ENCODE measurements around the gene CYGB.

CYGB gene

DNA sequence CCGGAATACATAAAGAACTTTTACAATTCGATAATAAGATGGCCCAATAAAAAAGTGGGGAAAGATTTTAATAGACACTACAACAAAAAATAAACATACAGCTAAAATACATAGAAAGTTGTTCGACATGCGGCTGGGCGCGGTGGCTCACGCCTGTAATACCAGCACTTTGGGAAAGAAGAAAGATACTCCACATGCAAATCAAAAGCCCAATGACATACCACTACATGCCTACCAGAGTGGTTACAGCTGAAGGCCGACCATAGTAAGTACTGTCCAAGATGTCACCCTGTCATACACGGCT lies 11.7 kb upstream of the CYGB start:
- no peak for DNase-seq

DNA sequence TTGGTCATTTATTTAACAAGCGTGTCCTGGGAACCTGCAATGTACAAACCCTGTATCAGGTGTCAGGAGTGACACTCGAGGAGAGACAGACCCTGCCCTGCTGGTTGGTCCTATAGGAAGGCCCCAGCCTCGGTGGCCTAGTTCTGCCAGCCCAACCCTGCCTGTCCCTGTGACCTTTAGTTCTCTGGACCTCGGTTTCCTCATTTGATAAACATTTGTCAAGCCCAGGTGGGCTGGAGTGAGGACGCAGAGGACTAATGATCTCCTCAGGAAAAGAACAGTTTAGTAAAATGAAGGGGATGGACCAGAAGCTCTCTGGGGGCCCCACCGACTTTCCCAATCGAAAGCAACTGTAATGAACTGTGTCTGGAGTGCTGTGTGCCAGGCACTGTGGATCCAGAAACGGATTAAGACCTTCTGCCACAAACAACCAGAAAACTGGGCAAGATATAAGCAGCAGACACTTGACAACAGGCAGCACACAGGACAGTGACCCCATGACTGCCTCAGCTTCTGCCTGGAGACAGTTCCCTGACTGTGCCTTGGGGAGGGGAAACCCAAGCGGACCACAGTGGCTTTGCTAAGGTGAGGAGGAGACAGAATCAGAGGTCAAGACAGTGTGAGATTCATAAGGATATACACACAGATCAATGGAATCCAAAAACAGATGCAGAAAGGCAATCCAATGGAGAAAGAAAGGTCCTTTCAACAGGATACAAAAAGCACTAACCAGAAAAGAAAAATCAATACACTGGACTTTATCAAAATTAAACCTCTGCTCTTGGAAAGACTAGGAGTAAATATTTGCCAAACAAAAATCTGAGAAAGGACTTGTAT lies 11.1 kb upstream of the CYGB start:
- no peak for DNase-seq

DNA sequence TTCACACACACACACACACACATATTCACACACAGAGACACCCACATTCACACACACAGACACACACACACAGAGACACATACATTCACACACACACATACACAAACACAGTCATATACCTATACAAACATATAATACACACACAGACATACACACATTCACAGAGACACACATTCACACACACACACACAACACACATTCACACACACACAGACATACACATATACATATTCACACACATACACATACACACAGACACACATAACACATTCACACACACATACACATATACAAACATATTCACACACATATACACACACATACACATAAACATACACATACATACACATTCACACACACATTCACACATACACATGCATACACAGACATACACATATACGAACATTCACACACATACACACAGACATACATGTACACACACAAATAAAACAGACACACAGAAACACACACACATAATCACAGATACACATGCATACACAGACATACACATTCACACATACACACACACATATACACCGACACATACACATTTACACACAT lies 10.2 kb upstream of the CYGB start:
- no peak for DNase-seq

DNA sequence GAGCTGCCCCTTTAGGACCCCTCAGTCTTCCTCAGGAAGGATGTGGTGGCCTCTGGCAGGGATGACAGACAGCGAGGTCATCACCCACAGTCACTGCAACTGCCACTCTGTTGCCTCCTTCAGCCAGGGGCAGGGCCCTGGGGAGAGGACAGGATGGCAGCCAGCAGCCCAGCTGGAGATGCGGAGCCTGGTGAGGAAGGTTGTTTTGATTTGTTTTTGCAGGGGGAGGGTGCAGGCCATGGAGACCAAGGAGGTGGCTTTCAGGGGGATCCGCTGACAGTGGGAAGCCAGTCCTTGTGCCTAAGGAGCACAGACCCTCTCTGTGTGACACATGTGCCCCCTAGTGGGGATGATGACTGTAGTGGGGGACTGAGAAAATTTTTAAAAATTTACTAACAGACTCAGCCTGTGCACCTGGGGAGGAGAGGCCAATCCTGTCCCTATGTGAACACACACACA lies 9.7 kb upstream of the CYGB start:
- peak in 1 of 2 experiments; percentile 48 for DNase-seq

DNA sequence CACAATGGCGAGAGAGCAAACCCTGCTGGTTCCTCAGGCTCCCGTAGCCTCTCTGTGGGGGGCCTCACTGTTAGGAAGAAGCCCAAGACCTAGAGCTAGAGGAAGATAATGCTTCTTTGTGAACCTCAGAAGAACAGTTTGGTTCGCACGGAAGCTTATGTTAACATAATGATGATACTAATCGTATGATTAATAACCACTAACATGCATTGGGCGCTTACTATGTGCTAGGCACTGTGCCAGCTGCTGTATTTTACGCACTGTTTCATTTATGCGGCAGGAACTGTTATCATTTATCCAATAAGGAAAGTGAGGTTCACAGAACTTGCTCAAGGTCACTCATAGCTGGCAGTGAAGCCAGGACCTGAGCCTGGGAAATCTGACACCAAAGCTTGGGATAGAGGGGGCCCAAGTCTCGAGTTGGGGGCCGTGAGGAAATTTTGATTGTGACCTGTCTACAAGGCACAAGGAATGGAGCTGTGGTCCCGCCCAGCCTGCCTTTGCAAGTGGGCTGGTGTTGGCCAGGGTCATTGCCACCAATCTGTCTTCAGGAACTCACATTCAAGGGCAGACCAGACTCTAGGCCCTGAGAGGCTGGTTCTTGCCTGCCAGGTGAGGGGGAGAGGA lies 9.2 kb upstream of the CYGB start:
- no peak for DNase-seq

DNA sequence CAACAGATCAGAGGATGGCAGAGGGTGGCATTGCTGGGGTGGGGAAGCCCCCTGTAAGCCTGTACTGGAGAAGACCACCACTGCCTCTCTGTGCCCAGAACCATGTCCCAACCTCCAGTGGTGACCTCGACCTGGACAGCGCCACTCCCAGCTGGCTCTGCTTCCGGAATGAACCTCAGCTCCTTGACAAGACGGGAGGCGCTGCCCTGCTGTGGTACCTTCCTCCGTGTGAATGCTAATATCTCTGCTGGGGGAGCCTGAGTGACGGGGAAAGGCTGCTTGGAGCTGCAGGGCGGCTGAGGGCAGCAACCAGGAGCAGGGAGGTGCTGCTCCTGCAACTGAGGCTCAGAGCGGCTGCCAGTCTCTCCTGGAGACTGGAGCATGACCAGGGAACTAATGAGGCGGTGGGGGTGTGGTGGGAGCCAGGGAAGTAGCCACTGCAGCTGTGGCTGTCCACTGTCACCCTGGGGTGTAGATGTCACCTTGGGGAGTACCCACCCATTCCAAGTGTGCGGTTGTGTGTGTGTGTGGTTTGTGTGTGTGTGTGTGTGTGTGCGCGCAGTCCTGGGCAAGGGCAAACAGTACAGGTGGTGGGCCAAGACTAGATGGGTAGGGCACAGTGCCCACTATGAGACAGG lies 8.5 kb upstream of the CYGB start:
- no peak for DNase-seq

DNA sequence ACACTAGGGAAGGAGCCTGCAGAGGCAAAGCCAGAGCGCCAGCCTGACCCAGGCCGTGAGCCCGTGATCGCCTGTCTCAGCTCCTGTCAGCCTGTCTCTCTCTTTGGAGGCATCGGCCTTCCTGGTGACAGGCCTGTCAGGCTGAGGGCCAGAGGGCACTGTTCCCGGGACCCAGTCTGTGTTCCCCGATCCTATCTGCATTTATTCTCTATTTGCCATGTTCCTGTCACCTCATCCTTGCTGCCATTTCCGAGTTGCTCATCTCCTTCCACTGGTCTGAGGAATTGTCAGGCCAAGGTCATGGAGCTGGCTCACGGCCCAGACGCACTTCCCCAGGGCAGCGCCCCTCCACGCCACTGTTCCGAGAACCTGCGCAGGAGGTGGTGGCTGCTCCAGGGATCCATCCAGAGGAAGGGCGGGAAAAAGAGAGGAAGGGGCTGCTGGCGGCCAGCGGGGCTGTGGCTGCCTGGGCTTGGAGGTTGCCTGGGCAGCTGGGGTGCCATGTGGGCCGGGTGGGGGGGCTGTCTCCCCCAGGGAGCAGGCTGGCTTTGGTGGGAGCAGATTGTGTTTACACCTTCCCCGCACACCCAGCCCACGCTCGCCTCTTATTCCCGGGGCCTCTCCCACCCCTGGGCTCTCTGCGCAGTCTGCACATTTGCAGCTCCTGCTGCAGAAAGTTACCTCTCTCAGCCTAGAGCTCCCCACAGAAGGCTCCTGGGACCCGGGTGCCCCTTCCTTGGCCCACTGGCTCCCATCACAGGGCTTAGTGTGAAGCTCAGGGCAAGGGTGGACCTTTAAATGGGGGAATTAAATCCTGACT lies 7.2 kb upstream of the CYGB start:
- no peak for DNase-seq

DNA sequence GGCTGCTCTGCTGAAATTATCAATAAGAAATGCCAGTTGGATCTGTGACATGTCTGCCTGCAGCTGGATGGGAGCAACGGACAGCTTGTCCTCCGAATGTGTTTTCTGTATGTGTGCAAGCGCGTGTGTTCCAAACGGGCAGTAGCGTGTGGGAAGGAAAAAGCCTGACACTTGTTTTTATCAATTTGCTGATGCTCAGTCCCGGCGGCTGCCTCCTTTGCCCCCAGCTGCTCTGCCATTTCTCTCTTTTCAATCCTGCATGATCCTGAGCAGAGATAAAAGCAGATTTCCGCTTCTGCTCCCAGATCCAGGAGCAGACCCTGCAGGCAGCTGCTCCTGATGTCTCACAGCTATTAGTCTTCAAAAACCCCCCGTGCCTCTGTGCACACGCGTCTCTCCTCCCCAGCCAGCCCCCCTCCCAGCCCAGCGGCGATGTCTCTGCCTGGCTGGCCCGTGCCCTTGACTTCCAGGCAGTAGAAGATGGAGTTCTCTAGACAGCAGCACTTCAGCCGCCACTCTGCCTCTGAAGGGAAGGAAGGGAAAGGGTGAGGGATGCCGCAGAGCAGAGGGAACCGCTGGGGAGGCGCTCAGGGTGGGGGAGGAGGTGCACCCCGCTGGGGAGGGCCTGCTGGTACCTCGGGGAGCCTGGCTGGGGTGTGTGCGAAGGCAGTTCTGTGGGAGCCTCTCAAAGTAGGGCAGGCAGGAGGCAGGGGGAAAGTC lies 6.5 kb upstream of the CYGB start:
- DNase-seq, result no peak

DNA sequence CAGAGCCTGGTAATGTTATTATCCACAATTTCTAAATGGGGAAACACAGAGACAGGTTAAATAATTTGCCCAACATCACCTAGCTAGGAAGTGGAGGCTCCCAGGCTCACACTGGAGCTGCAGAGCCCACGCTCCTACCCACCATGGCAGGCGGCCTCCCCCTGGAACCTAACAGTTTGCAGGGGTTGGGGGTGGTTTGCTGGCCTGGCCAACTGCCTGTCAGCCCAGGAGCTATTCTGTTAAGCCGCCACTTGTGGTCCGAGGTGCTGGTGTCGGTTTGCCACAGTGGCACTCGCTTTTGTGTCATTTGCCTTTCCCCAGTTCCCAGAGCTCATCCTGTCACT lies 5.9 kb upstream of the CYGB start:
- no peak for DNase-seq

DNA sequence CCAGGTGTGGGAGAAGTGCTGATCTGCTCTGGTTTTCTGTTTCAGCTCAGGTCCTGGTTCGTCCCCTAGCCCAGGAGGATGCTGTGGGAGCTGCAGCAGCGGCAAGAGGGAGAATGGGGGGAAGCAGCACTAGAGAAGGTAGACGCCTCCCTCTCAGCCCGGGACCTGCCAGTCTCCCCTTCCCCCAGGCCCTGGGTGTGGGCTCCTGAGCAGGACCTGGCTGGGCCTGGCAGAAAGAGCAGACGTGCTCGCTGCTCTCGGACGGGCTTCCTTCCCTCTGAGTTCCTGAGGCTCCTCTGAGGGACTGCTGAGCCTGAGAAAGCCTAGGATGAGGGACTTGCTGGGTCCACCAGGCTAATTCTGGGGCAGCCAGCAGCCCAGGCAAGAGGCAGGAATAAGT lies 5.5 kb upstream of the CYGB start:
- DNase-seq, result no peak

DNA sequence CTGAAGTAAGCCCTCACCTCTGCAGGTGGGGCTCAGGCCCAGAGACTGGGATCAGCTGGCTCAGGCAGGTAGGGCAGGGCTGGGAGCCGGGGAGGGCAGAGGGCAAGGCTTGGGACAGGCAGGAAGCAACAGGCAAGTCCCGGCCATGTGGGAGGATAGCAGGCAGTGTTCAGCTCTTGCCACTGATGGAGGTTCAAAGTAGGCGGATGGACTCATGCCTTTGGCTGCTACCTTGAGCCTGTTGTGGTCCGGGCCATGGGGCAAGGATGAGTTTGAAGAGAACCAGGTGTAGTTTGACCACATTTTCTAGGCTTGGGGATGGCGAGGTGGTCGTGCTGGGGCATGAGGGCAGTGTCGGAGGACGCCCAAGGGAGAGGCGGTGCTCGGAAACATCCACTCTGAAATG lies 5.1 kb upstream of the CYGB start:
- DNase-seq, result no peak

DNA sequence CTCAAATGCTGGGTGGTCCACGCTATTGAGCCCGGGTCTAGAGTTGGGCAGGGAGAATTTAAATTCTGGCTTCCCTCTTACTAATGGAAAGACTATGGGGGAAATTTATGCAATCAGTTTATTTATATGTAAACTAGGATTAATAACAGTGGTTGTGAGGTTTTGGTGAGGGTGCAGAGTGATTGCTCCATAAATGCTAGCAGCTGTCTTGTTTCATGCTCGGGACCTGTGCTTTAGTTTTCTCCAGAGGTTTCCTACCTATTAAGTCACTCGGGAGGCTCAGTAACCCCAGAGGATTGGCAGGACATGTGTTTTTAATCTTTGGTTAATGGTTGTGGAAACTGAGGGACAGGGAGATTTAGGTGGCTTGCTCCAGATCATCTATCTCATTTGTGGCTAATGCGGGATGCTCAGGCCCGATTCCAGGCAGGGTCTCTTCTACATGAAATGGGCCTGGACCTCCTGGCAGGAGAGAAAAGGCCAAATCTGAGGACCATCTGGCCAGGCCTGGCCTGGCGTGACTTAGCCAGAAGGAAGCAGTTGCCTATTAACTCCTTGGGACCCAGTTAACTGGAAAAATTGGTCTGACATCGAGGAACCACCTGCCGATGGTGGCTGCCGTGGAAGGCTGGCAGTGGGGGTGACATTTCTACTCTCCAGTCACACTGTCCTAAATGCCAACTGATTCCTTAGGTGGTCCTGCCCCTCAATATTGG lies 4.4 kb upstream of the CYGB start:
- no peak for DNase-seq

DNA sequence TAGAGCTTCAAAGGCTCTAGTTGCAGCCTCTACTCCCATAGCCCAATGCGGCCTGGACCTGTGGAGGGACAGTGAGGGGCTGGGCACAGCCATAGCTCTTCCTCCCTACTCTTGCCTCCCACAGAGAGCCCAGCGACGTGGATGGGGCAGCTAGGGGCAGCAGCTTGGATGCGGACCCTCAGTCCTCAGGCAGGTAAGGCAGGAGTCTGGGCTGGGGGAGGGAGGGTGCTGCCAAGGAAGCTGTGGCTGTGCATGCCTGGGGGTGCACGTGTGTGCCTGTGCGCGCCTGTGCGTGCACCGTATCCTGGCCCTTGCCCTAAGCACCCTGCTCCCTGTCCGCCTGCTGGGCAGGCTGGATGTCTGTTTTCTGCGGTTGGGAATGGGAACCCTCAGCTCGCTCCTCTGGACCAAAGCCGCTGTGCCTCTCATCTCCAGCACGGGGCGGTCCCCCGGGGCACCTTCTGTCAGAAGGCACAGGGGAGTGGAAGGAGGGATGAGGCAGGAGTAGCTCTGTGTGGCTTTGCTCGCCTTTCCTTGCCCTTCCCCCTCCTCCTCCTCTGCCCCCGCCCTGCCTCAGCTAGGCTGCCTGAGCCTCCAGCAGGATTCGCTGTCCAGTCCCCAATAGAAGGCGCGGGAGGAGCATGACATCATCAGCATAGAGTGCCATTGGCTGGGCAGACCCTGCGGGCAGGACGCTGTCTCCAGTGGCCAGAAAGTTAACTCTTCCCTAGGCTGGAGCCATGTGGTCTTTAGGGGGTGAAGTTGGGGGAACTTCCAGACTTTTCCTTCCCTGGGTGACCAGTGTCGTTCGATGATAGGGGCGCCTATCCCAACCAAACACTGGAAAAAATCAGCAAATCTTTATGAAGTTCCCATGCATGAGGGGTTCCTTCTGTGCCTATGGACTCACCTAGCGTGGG lies 3.1 kb upstream of the CYGB start:
- no peak for DNase-seq

DNA sequence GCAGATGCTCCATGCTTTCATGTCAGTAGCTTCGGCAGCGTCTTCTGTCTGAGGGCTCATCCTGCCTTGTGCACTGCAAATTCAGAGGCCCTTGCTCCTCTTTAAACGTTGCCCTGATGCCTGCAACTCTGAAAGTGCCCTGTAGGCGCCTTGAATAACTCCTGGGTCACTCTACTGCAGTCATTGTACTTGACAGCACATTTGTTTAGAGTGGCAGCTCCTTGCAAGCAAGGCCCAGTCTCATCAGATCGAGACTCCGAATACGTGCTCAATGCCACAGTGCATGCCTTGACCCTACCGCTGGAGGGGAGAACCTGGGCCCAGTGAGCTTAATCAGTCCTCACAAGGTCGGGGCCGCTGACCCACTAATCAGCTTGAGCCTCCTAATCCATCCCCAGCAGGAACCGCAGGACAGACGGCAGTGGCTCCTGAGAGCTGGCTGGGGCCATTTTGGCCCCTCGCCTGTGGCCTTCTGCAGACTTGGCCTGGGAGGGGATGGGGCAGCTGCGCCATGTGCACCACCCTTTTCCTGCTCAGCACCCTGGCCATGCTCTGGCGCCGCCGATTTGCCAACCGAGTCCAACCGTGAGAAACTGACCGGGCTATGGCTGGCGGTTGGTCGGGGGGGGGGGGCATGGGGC lies 2.2 kb upstream of the CYGB start, which contains the start of gene PRCD:
Gene PRCD (plus strand): TSS at position 414 of the 641 bp plus-strand sequence. CDS start 98 bp downstream, at position 512.
- no peak for DNase-seq

DNA sequence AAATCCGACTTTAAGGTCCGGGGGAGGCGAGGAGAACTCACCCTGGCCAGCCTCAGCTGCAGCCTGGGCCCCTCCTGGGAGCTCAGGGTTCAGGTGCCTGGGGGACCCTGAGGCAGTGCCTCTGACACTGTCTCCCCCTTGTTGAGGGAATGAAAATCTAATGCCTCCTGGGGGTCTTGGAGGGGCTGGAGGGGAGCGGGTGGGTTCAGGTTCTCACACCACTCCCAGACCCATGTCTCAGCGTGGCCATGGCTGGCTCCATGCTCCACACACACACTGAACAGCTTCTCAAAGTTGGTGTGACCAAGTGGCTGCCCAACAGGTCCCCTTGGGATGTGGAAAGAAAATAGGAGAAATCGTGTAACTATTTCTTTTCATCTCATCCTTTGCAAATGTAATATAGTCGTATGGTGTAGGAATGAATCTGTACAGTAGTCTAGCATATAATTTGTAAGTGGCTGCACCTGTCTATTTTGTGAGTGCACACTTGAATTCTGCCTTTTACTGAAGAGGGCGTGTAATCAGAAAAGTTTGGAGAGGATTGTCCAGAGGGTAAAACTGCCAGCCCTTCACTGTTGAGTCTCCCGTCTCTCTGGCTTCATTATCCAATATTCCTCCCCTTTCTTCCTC lies 1.5 kb upstream of the CYGB start:
- no peak for DNase-seq

DNA sequence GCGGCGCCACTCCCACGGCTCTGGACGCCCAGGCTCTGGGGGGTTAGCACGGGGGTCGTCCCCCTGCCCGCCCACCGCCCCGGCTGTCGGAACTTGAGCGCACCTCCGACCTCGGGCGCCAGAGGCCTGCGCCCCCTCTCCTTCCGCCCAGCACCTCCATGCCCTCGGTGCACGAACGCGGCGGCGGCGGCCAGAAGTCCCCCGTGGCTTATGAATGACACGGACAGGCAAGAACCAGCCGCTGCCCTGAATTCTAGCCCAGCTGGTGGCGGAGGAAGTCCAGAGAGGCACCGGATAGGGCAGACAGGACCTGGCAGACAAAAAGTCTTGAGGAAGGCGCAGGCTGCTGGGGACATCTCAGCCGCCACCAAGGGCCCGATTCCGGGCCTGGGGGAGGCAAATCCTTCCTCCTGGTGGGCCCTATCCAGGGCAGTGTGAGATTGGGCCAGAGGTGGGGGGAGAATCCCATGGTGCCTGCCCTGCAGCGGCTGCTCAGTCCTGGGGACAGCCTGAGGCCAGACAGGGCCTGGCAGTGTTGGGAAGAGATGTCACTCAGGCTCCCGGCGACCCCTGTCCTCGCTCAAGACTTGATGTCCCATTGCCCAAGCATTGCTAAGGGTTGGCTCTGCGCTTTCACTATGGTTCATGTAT lies 897 bp upstream of the CYGB start:
- no peak for DNase-seq

DNA sequence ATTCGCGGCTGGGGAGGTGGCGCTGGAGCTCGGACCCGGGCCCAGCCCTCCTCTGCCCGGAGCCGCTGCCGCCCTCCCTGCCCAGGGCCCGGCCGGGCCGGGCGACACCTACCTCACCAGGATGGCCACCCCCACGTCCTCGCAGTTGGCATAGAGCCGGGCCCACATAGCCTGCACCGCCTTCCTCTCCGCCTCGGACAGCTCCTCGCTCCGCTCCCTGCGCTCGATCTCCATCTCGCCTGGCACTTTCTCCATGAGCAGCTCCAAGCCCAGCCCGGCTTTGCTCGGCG lies 276 bp downstream of the CYGB start:
- DNase-seq, result no peak

DNA sequence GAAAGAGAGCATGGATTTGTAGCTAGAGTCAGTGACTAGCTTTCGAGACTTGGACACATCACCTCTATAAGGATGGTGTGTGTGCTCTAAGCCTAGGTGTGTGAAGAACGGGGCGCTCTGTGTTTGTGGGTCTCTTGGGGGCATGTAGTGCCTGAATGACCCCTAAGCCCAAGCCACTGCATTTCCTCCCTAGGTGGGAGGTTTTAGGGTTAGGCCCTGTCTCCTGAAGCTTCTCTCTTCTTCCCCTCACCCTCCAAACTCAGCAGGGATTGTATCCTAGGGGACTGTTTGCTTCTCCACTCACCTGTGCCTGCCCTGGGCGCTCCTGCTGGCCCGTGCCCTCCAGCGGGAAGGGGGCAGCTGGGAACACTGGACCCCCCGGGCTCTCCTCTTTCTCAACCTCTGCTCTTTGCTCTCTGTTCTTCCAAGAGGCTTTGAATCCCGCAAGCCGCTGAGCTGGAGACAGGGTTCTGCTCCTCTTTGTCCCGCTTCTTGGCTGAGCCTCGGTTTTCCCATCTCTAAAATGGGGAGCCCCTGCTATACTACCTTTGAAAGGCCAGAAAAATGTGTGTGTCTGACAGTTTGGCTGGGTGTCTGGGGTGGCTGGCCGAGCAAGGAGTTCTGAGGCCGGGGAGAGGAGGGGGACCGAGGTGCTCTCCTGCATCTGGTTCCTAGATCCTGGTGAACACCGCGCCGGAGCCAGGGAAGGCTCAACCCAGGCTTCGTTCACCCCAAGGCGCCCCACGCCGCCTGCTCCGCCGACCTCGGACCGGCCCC lies 810 bp downstream of the CYGB start:
- DNase-seq, result no peak
